HAP-1 (cell line): ENCODE measurements around the gene TKT.

ENCODE experiments used
- DNase-seq, 2 experiments: peaks; one replicate each; pipeline ENCODE4 v3.0.0-alpha.2; 2016 to 2020; ENCODE audit warnings: low spot score in 2 of 2
- H3K27me3 ChIP-seq: fragments of 250-450 bp; sonication (Bioruptor Pico); 2 replicates; pipeline ENCODE4 v1.5.1; 2020; ENCODE audit warnings: low read depth, mild to moderate bottlenecking, moderate library complexity
- H3K36me3 ChIP-seq: fragments of 250-450 bp; sonication (Bioruptor Pico); replicated peaks from 2 replicates; pipeline ENCODE4 v1.5.1; 2020; ENCODE audit warnings: mild to moderate bottlenecking
- H3K4me1 ChIP-seq: fragments of 250-450 bp; sonication (Bioruptor Pico); 2 replicates; pipeline ENCODE4 v1.5.1; 2020; ENCODE audit warnings: mild to moderate bottlenecking
- H3K4me3 ChIP-seq: fragments of 250-450 bp; sonication (Bioruptor Pico); 2 replicates; pipeline ENCODE4 v1.5.1; 2020; ENCODE audit warnings: mild to moderate bottlenecking, moderate library complexity
- H3K9me3 ChIP-seq: fragments of 250-450 bp; sonication (Bioruptor Pico); 2 replicates; pipeline ENCODE4 v1.5.1; 2020; ENCODE audit warnings: mild to moderate bottlenecking, moderate library complexity
- in situ Hi-C: fragments of 300-500 bp; cut with MboI; formaldehyde crosslinking; loops from 3 replicates; pipeline ENCODE4 v1.14.3; 2020; ENCODE audit warnings: low sequenced_read_pairs, inconsistent platforms, mixed read lengths

Gene TKT

DNA sequence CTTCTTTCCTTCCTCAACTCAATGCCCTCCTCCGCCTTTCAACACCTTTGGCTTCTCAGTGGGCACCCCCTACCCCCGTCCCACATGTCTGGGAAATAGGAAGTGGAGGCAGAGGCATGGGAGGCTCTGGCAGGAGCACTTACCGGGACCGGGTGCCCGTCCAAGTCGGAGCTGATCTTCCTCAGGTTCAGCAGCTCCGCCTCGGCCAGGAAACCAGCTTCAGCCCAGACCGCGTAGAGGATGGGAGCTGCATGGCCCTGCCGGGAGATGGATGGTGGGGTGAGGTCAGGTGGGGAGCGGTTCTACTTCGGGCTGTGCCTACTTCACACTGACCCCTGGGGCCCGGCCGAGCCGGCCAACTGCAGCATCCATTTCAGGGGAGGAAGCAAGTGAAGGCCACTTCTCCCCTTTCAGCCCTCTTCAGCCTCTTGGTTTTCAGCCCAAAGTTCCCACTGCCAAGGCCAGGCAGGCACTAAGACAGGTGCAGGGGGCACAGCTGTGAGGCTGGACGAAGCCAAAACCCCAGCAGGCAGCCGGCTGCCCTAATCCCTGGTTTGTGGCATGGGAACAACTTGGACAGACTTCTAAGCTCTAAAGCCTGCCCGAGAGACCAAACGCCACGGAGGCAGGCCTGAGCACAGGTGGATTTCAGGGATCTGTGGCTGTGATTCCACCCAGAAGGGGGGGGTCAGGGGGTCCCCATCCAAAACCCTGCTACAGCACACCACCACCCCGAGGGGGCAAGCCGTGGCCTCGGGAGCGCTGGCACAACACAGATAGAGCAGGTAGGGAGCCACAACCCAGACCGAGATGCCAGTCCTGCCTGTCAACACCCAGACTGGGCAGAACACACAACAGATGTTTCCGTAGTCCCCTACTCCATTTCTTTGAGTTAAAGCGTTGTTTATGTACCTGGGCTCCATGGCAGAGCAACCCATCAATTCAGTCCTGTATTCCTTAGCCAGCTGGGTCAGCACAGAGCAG, 14.5 kb downstream of the TKT start:
- H3K27me3 ChIP-seq: no peaks in the 10 kb centered on the region
- no peak overlapping the region for H3K4me3 ChIP-seq
- H3K9me3 ChIP-seq: no peaks in the 10 kb centered on the region
- no peaks in the 10 kb centered on the region for H3K4me1 ChIP-seq
- H3K36me3 ChIP-seq: peaks cover 88% of the 10 kb centered on the region
- in situ Hi-C loops: no loop called here
- no peak for DNase-seq

DNA sequence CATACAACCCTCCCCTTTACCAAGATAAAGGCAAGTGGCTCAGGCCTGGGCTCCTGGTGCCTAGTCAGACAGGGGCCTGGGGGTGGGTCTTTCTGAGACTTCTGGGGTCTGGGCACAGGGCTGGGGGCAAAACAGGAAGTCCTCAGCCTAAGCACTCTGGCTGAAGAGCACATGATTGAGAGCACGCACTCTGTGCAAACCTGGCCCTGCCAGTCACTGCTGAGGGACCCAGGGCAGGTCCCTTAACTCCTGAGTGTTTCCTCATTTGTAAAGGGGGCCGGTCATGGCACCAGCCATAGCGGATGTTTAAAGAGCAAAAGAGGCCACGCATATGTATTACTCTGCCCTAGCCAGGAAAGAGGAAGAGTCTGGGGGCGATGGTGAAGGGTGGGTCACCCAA, 16.0 kb downstream of the TKT start:
- DNase-seq: no peak
- no peaks in the 10 kb centered on the region for H3K9me3 ChIP-seq
- no peaks in the 10 kb centered on the region for H3K27me3 ChIP-seq
- in situ Hi-C loops: no loop called here
- H3K4me1 ChIP-seq: no peaks in the 10 kb centered on the region
- H3K36me3 ChIP-seq: peaks cover 90% of the 10 kb centered on the region
- H3K4me3 ChIP-seq: no peak overlapping the region

DNA sequence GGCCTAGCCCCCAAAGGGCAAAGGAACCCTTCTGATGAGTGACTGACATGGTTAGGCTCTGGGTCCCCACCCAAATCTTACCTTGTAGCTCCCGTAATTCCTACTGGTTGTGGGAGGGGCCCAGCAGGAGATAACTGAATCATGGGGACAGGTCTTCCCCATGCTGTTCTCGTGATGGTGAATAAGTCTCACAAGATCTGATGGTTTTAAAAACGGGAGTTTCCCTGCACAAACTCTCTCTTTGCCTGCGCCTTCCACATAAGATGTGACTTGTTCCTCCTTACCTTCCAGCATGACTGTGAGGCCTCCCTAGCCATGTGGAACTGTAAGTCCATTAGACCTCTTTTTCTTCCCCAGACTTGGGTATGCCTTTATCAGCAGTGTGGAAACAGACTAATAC, 16.9 kb downstream of the TKT start:
- DNase-seq: no peak
- Histone ChIP-seq H3K4me1 (no peaks in the 10 kb centered on the region), H3K27me3 (no peaks in the 10 kb centered on the region), H3K9me3 (no peaks in the 10 kb centered on the region), H3K4me3 (no peak overlapping the region), H3K36me3 (peaks cover 92% of the 10 kb centered on the region)
- in situ Hi-C loops: no loop called here

- in situ Hi-C loops: no loop called here
- Histone ChIP-seq H3K4me3 (no peak overlapping the region), H3K9me3 (no peaks in the 10 kb centered on the region), H3K36me3 (peaks cover 94% of the 10 kb centered on the region), H3K4me1 (no peaks in the 10 kb centered on the region), H3K27me3 (no peaks in the 10 kb centered on the region)
- DNase-seq: no peak
Measured at GRCh38 chr3:53238051-53238850, 17.6 kb downstream of the TKT start.

DNA sequence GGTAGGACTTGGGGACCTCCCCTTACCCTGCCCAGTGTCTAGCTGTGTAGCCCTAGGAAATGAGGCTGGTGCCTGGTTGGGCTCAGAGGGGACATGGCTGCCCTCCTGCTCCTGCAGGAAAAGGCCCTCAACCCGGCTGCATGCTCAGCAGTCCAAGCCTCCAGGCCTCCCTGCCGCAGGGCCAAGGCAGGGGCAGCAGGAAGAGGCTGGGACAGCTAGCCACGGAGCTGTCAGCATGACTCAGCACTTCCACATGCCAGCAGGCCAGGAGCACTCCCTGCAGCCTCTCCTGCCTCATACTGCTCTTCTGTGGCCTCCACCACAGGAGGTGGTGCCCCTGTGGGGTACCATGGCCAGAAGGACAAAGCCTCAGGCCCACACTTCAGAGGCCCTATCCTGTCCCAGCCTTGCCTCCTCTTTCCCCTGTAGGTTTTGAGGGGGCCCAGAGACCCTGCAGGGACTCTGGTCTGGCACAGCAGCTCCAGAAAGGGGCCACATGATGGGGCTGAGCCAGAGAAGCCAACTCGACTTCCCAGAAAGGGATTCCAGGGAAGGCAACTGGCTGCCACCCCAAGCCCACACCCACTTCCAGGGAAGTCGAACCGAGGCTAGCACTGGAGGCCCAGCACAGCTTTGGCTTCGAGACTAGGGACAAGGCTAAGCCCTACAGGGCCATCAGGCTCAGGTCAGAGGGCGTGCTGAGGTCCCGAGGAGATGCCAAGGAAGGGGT, 19.5 kb downstream of the TKT start:
- Histone ChIP-seq H3K4me3 (no peak overlapping the region), H3K4me1 (no peaks in the 10 kb centered on the region), H3K9me3 (no peaks in the 10 kb centered on the region), H3K36me3 (peaks cover 96% of the 10 kb centered on the region), H3K27me3 (no peaks in the 10 kb centered on the region)
- in situ Hi-C loops: no loop called here
- DNase-seq: no peak

- Histone ChIP-seq H3K36me3 (peaks cover 96% of the 10 kb centered on the region), H3K4me3 (no peak overlapping the region), H3K9me3 (no peaks in the 10 kb centered on the region), H3K4me1 (no peaks in the 10 kb centered on the region), H3K27me3 (no peaks in the 10 kb centered on the region)
- DNase-seq: no peak
- in situ Hi-C loops: no loop called here
Measured at GRCh38 chr3:53235545-53235944, 20.3 kb downstream of the TKT start.

- in situ Hi-C loops: no loop called here
- Histone ChIP-seq H3K4me1 (no peaks in the 10 kb centered on the region), H3K4me3 (no peak overlapping the region), H3K9me3 (no peaks in the 10 kb centered on the region), H3K36me3 (peaks cover 96% of the 10 kb centered on the region), H3K27me3 (no peaks in the 10 kb centered on the region)
- no peak for DNase-seq
Measured at GRCh38 chr3:53234841-53235232, 21.0 kb downstream of the TKT start.

GRCh38 chr3:53234130-53234840, 21.5 kb downstream of the TKT start:
- Histone ChIP-seq H3K36me3 (peaks cover 96% of the 10 kb centered on the region), H3K4me3 (no peak overlapping the region), H3K9me3 (no peaks in the 10 kb centered on the region), H3K27me3 (no peaks in the 10 kb centered on the region), H3K4me1 (no peaks in the 10 kb centered on the region)
- in situ Hi-C loops: no loop called here
- DNase-seq: no peak

GRCh38 chr3:53232641-53233377, 23.0 kb downstream of the TKT start:
- no peaks in the 10 kb centered on the region for H3K4me1 ChIP-seq
- in situ Hi-C loops: no loop called here
- DNase-seq: no peak
- H3K36me3 ChIP-seq: peaks cover 96% of the 10 kb centered on the region
- H3K4me3 ChIP-seq: no peak overlapping the region
- no peaks in the 10 kb centered on the region for H3K27me3 ChIP-seq
- no peaks in the 10 kb centered on the region for H3K9me3 ChIP-seq

GRCh38 chr3:53231532-53232511, 24.0 kb downstream of the TKT start:
- Histone ChIP-seq H3K27me3 (no peaks in the 10 kb centered on the region), H3K9me3 (no peaks in the 10 kb centered on the region), H3K36me3 (peaks cover 96% of the 10 kb centered on the region), H3K4me3 (no peak overlapping the region), H3K4me1 (no peaks in the 10 kb centered on the region)
- in situ Hi-C loops: no loop called here
- no peak for DNase-seq

DNA sequence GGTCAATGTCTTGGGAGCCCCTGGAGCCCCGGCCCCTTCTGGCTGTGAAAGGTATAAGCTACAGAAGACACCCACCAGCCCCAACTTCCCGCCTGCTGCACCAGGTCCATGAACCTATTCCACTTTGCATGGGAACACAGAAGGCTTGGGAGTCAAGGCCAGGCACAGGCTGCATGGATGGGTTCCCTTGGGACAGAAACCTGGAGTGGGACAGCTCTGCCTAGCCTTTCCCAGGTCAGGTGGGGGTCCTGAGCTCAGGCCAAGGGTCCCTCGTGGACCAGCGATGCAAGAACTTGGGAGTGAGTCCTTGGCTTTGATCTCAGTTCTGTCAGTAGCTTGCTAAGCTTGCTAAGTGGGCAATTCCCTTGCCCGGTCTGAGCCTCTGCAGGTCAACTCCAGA, 25.0 kb downstream of the TKT start:
- H3K9me3 ChIP-seq: no peaks in the 10 kb centered on the region
- H3K4me3 ChIP-seq: no peak overlapping the region
- in situ Hi-C loops: no loop called here
- H3K27me3 ChIP-seq: no peaks in the 10 kb centered on the region
- no peaks in the 10 kb centered on the region for H3K4me1 ChIP-seq
- peaks cover 96% of the 10 kb centered on the region for H3K36me3 ChIP-seq
- DNase-seq: no peak

- Histone ChIP-seq H3K9me3 (no peaks in the 10 kb centered on the region), H3K4me3 (no peak overlapping the region), H3K4me1 (no peaks in the 10 kb centered on the region), H3K27me3 (no peaks in the 10 kb centered on the region), H3K36me3 (peaks cover 98% of the 10 kb centered on the region)
- DNase-seq: no peak
- in situ Hi-C loops: no loop called here
Measured at GRCh38 chr3:53230041-53230621, 25.7 kb downstream of the TKT start.
